Retinal pigment epithelial cell (primary cell): Measurements from ENCODE around the gene NCS1.

Experiments used
- DNase-seq: peaks from one replicate; pipeline ENCODE4 v3.0.0-alpha.2; 2010; ENCODE audit warnings: low read depth
- H3K4me3 ChIP-seq: 2 replicates; pipeline ENCODE4 v1.5.1; 2011; ENCODE audit warnings: mild to moderate bottlenecking, low read length, control low read depth, moderate library complexity
- CTCF ChIP-seq: conservative IDR thresholded peaks from 2 replicates; pipeline ENCODE4 v1.5.1; 2011; ENCODE audit warnings: low read depth, low read length, control low read depth, inconsistent platforms

NCS1 gene

GRCh38 chr9:130204341-130204740, 32.1 kb downstream of the NCS1 start:
- TF ChIP-seq CTCF = no peak
- DNase-seq = no peak
- no peak overlapping the region for H3K4me3 ChIP-seq

- H3K4me3 ChIP-seq = no peak overlapping the region
- no peak for TF ChIP-seq CTCF
- DNase-seq = no peak
Observed at GRCh38 chr9:130204959-130205358, 32.8 kb downstream of the NCS1 start.

GRCh38 chr9:130205912-130206311, 33.7 kb downstream of the NCS1 start:
- DNase-seq = no peak
- no peak overlapping the region for H3K4me3 ChIP-seq
- no peak for TF ChIP-seq CTCF

- DNase-seq = no peak
- no peak for TF ChIP-seq CTCF
- no peak overlapping the region for H3K4me3 ChIP-seq
Observed at GRCh38 chr9:130206579-130206978, 34.4 kb downstream of the NCS1 start.

GRCh38 chr9:130207241-130207992, 35.2 kb downstream of the NCS1 start:
- DNase-seq = no peak
- H3K4me3 ChIP-seq = no peak overlapping the region
- TF ChIP-seq CTCF = no peak

- H3K4me3 ChIP-seq = no peak overlapping the region
- no peak for TF ChIP-seq CTCF
- no peak for DNase-seq
Observed at GRCh38 chr9:130208600-130209347, 36.6 kb downstream of the NCS1 start.

GRCh38 chr9:130209422-130209821, 37.2 kb downstream of the NCS1 start:
- TF ChIP-seq CTCF = no peak
- H3K4me3 ChIP-seq = no peak overlapping the region
- no peak for DNase-seq
